ENCODE measurements around the gene OSBPL9.
"Not testable (repeated sequence)": the region's sequence is repeated elsewhere in the genome, so short reads cannot be mapped to it uniquely, and the experiment has no call there.

The OSBPL9 gene

DNA sequence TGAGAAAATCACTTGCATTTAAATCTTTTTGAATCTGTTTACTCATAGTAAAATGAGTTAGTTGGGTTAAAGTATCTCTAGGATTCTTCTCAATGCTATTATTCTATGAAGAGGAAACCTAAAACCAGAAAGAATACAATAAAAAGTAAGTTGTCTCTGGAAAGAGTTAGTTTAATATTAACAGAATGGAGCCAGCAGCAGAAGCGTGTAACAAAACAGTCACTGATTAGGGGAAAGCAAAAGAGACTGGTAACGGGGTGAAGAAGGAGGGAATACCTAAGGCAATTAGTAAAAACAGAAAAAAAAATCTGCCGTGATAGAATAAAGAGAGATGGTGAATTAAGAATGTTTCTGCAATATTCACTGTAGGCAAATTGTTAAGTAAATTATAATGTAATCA is 201.6 kb downstream of the OSBPL9 start:
- no peak for DNase-seq

DNA sequence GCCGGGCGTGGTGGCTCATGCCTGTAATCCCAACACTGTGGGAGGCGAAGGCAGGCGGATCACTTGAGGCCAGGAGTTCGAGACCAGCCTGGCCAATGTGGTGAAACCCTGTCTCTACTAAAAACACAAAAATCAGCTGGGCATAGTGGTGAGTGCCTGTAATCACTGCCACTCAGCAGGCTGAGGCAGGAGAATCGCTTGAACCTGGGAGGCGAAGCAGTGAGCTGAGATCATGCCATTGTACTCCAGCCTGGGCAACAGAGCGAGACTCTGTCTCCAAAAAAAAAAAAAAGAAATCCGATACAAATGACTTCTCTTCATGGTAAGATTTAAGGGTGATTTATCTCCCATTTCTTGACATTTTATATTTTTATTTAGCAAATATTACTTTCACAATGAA is 202.1 kb downstream of the OSBPL9 start:
- DNase-seq: not testable (repeated sequence)

DNA sequence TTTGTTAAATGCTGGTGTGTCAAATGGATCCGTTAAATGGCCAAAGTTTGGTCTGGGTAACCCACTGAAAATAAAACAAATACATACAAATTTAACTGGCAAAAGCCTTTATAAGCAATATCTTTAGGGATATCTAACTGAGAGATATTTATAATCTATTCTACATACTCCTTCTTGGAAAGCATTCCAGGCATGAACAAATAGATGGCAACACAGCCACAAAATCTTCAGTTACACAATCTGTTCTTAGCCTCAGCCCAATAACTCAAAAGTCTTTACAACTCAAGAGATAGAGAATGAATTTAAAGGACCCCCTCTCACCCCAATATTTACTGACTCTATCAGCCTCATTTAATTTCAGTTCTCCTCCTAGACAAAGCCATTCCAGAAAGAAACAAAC is 202.9 kb downstream of the OSBPL9 start:
- DNase-seq: no peak

DNA sequence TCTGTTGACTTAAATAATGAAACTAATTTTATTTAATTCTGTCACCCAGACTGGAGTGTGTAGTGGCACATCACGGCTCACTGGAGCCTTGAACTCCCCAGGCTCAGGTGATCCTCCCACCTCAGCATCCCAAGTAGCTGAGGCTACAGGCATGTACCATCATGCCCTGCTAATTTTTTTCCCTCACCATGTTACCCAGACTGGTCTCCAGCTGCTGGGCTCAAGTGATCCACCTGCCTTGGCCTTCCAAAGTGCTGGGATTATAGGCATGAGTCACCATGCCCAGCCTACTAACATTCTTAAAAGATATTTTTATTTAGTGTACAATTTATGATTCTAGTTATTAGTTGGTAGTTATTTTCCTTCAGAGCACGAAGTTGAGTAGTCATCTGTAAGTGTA is 212.2 kb downstream of the OSBPL9 start:
- no peak for DNase-seq

DNA sequence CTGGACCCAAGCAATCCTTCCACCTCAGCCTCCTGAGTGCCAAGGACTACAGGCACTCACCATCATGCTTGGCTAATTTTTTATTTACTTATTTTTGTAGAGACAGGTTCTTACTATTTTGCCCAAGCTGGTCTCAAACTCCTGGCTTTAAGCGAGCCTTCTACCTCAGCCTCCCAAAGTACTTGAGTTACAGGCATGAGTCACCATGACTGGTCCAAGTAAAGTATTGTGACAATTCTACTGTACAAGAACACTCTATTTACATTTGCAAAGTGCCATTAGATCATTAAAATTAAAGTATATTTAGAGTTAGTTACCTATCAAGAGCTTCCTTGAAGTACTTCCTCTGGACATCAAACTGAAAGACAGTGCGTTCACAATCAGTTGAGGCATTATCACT is 216.8 kb downstream of the OSBPL9 start:
- no peak for DNase-seq

DNA sequence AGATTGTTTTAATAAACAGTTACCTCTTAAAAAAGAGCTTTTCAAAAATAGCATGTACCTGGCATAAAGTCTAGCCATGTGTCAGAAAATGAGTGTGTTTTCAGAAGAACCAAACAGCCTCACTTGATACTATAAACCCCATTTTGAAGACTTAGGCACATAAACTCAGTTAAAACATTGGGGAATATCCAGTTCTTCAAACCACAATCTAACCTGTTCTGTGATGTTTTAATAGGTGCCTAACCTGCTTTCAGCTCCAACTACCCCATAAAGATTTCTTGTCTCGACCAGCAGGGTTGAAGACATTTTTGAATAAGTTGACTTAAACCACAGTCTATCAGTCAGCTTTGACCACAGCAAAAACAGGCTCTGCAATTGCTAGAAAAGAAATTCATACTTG is 220.4 kb downstream of the OSBPL9 start:
- no peak for DNase-seq
